Stomach (tissue), 4 donors: ENCODE data around the gene NOM1.

ENCODE experiments used
- CTCF ChIP-seq, 7 experiments: fragments of 450-650 bp in 4 of 7; fragments of 200-600 bp in 3 of 7; sonication (generic) in 3 of 7; IDR thresholded peaks; one replicate each; pipeline ENCODE4 v1.5.1; 2016 to 2019; ENCODE audit warnings: antibody characterized with exemption in 7 of 7, control low read depth in 2 of 7, mild to moderate bottlenecking in 1 of 7
- POLR2A ChIP-seq, 4 donors: fragments of 450-650 bp; IDR thresholded peaks; one replicate each; pipeline ENCODE4 v1.6.1; 2016; ENCODE audit warnings: antibody characterized with exemption in 4 of 4, control low read depth in 2 of 4, mild to moderate bottlenecking in 1 of 4, moderate library complexity in 1 of 4
- POLR2AphosphoS5 ChIP-seq, 3 donors: sonication (generic); formaldehyde crosslinking; IDR thresholded peaks; one replicate each; pipeline ENCODE4 v1.6.1; 2016; ENCODE audit warnings: antibody characterized with exemption in 3 of 3

GRCh38 chr7:157004521-157005455 lies 55.3 kb downstream of the NOM1 start:
- TF ChIP-seq POLR2A (IDR thresholded peaks at IDR 0.05), result no peak
- TF ChIP-seq CTCF (IDR thresholded peaks at IDR 0.05), result no peak
- TF ChIP-seq POLR2AphosphoS5 (IDR thresholded peaks at IDR 0.05), result no peak
